NT2/D1 (cell line): Measurements from ENCODE around the gene IAPP.

Experiments used
- SUZ12 ChIP-seq: IDR thresholded peaks from 2 replicates; pipeline ENCODE4 v1.6.1; 2011; ENCODE audit not compliant: insufficient read length, insufficient read depth; ENCODE audit errors: extremely low read depth
- YY1 ChIP-seq: IDR thresholded peaks from 2 replicates; pipeline ENCODE4 v1.6.1; 2011; ENCODE audit not compliant: insufficient read length, insufficient read depth
- ZNF274 ChIP-seq: IDR thresholded peaks from 2 replicates; pipeline ENCODE4 v1.6.1; 2011; ENCODE audit warnings: mild to moderate bottlenecking, low read depth, low read length

GRCh38 chr12:21387174-21387573 is 14.5 kb downstream of the IAPP start:
- TF ChIP-seq ZNF274 (no peak), SUZ12 (no peak), YY1 (no peak)
